ENCODE data around the gene MYO1D.
"Not testable (repeated sequence)": the region's sequence is repeated elsewhere in the genome, so short reads cannot be mapped to it uniquely, and the experiment has no call there.

MYO1D gene

DNA sequence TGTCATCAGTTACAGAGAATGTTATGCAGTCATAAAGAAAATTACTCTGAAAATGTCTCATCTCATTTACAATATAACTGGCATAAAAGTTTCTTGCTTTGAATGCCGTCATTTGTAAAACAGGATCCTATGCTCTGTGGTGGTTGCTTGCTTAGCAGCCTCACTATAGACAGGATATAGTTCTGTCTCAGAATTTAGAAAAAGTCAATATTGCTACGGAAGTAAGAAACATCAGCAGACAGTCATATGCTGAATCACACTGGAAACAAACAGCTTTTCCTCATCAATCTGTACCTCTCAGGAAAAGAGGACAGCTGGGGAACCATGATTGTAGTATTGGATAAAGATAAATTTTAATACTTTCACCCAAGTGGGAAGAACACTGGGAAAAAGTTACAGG is 105.5 kb downstream of the MYO1D start:
- no peak for DNase-seq

DNA sequence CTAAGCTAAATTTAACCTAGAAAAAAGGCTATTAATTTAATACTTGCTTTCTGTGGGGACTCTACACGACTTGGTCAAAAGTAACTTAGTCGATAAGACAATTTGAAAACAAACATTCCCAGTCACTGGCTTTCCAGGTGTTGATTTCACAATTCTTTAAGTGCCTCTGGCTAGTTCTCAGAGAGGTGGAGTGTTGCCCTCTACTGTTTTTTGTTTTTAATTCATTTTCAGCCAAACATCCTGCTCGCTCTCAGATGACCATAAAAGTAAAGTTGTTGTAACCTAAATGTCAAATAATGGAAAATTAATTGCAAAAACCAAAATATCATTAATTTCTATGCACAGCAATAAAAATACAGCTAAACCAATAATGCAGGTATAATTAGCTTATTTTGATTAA is 107.1 kb downstream of the MYO1D start:
- no peak for DNase-seq

DNA sequence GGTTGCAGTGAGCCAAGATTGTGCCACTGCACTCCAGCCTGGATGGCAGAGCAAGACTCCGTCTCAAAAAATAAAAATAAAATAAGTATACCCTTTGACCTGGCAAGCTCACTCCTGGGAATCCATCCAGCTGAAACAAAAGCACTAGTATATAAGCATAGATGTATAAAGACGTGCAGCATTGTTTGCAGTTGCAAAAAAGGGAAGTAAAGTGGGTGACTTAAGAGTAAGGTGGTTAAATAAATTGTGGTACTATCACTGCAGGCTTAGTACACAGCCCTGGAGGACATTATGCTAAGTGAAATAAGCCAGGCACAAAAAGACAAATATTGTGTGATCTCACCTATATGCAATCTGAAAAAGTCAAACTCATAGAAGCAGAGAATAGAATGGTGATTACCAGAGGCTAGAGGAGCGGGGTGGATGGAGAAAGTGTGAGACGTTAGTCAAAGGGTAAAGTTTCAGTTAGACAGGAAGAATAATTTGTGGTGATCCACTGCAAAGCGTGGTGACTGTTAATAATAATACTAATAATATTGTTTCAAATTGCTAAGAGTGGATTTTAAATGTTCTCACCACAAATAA is 113.0 kb downstream of the MYO1D start:
- no peak for DNase-seq

DNA sequence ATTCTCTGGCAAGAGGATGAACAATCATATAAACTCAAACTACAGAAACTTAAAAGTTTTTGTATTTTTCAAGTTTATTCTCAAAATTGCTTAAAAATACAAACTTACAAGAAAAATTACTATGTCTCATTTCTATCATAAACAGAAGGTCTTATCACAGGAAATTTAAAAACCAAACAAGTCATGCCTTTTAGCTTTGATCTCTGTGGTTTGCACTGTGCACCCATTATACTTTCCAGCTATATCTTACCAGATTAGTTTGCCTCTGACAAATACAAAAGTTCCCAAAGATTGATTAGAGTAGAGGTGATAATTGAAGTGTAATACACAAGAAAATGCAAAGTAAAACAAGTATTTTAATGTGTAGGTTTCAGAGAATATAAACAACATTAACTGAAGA is 117.4 kb downstream of the MYO1D start:
- no peak for DNase-seq

DNA sequence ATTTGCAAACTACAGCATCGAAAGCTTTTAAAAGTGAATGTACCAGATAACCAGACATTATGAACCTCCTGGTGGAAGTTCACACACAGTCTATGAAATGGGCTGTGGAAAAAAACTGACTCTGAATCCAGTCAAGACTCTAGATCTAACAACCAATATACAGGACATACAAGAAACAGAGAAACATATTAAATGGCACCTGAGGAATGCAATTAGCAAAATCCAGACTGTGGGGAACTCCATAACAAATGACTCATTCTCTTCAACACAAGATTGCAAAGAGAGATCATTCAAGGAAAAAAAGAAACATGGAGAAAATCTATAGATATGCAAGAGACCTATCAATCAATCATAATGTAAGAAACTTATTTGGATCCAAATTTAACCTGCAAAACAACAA is 119.0 kb downstream of the MYO1D start:
- DNase-seq: no peak

DNA sequence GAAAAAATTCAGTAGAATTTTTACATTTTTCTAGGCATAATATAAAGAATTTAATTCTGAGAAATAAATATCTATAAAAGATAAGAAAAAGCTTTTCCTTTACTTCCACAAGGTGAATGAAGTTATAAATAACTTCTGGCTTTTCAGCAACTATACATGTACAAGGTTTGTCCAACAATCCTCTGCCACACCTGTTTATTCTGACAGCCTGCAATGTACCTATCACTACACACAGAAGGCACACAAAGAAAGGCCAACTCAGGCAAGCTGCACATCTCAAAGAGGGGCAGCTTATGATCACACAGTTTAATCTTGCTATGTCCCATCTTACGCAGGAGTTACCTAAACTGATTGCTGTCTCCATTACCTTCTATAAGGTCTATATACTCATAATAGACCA is 120.2 kb downstream of the MYO1D start:
- DNase-seq: no peak

DNA sequence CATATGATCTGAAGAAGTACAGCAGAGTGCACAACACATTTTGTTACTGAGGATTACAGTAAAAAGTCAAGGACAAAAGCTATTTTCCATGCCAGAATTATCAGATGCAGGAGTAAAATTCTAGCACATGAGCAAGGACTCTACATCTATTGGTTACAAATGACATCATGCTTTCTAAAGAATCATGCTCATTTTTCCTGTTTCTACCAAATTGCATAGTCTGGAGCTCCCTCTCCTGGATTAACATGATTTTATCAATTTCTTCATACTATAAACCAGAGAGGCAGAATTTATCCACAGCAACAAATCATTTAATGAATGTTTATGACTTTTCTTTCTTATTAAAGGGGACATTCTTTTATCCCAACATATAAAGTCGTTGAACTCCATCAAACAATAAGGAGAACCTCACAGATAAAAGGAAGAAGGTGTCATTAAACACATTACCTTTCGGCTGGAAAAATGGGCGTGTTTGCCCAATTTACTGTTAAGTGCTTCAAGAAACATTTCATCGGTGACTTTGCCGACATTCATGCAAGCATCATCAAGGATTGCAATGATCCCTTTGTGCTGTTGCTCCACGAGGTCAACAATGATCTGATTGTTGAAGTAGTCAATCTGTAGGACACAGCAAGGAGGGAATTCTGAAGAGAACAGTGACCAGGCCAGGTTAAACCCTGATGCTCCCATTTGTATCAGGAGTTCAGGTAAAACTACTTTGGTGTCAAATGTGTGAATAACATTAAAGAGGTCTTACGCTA is 121.7 kb downstream of the MYO1D start:
- no peak for DNase-seq

DNA sequence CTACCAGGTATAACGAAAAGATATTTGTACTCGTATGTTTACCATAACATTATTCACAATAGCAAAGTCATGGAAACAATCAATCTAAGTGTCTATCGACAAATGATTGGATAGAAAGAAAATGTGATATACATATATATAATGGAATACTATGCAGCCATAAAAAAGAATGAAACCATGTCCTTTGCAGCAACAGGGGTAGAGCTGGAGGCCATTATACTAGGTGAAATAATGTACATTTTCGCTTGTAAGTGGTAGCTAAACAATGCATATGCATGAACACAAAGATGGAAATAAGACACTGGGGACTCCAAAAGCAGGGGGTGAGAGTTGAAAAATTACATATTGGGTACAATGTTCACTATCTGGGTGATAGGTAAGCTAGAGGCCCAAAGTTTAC is 124.0 kb downstream of the MYO1D start:
- DNase-seq: no peak

DNA sequence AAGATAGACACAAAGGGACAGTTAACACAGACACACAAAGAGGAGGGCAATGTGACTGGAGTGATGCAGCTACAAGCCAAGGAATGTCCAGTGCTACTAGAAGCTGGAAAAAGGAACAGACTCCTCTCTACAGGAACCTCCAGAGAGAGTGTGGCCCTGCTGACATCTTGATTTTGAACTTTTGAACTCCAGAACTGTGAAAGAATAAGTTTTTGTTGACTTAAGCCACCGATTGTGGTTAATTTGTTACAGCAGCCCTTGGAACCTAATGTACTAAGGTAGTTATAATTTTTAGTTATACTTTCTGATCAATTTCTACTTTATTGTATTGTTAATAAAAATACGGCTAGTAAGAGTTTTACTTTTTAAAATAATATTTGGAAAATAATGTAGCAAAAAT is 129.1 kb downstream of the MYO1D start:
- DNase-seq: no peak

DNA sequence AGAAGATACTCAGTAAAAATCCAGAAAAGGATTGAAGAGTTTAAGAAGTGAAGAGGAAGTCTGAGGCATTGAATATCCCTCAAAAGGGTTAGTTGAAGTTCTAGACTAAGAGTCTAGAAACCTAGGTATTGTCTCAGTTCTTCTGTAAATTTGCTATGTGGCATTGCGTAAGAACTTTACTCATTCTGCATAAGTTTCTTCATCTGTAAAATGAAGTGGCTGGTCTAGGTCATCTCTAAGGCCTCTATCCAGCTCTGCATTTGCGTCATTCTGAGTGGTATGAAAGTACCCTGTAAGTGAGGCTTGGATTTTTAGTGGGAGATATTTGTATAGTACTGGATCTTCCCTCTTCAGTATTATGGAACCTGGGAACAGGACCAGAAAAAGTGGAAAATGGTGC is 130.2 kb downstream of the MYO1D start:
- no peak for DNase-seq

DNA sequence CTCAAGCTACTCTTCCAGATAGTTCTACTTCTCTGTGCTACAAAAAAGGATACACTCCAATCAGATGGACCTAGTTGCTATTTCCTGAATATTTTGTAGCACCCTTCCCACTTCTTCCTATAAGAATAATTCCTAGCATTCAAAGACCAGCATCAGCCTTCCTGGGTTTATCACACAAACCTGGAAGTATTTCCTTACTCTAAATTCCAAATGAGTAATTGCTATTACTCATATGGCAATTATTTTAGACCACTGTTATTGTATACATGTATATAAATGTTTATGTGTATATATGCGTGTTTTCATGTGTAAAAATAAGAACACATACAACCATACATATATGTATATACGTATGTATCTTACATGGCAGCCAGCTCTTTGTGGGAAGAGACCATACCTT is 130.6 kb downstream of the MYO1D start:
- DNase-seq: no peak

DNA sequence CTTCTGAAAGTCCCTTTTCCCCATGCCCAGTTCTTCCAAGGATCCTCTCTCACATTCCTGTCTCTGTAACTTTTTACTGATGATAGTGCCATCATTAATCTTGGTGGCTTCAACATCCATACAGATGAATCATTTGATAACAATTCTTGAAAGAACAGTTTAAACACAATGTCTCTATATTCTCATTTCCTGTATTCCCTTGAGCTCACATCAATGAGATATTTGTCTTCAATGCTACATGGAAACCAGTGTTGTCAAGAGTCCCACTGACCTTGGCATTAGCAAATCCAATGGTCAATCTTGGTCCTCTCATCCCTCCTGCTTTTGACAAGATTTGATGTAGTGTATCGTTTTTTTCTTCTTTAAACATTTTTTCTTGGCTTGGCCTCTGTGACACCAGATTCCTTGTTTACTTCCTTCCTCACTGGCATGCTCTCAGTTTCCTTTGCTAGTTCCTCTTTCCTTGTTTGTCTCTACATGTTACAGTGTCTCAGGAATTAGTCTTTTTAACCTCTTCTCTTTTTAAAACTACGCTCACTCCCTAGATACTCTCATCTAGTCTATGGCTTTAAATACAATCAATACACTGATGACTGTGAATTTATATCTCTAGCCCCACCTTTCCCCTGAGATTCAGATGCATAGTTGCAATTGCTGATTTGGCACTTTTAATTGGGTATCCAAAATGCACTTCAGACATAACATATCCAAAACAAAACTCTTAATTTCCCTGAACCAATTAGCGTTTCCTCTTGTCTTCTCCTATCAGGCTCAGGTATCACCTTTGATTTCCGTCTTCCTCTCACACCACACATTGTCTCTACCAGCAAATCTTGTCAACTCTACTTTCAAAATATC is 134.0 kb downstream of the MYO1D start:
- DNase-seq: no peak

DNA sequence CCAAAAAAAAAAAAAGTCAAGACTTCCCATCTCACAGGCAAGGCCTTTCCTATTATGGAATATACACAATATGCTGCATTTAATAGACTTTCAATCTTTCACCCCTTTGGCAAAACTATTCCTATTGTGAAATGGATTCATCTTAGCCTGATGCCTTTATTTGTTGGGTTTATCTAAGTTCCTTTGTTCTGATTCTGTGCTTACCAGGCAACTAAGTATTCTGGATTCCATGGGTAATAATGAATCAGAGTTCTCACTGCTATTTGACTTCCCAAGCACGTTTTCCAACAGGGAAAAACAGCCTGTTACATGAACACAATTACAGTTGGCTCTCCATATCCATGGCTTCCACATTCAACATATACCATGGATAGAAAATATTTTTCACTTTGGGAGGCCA is 135.5 kb downstream of the MYO1D start:
- no peak for DNase-seq

DNA sequence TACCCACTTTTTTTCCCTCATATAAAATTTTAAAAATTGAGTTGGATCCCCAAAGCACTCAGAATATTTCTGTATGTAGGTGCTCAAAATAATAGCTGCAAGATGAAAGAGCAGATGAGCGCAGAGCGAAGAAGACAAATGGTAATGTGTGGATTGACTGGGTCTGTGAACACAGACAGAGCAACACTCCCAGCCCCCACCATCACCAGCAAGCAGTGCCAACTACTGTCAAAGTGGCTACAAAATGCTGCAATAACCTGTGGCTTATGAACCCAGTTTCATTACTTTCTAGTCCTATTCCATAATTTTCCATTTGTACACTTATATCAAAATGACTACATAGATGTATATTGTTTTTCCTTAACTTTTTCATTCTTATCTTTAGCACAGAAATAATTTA is 137.2 kb downstream of the MYO1D start:
- no peak for DNase-seq

DNA sequence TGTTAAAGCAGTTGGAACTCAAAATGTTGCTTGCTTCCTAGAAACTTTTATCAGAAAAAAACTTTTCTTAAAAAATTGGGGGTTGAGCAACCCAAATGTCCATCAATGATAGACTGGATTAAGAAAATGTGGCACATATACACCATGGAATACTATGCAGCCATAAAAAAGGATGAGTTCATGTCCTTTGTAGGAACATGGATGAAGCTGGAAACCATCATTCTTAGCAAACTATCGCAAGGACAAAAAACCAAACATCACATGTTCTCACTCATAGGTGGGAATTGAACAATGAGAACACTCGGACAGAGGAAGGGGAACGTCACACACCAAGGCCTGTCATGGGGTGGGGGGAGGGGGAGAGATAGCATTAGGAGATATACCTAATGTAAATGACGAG is 137.8 kb downstream of the MYO1D start:
- not testable (repeated sequence) for DNase-seq

DNA sequence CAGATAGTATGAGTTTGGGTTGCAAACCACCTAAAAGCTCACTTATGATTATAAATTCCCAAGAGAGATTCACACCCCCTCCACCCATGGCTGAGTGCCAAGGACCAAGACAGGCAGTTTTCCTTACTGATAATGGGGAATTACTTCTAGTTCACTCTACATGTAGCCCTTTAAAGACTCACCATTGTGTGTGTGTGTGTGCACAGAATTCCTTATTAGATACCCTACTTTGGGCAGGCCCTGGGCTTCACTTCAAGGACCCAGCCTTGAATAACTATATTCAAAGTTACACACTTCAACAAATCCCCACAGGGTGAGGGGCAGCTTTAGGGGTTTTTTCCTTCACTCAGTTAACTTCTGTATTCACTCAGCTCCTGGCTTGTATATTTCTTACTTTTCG is 143.5 kb downstream of the MYO1D start:
- DNase-seq: no peak

DNA sequence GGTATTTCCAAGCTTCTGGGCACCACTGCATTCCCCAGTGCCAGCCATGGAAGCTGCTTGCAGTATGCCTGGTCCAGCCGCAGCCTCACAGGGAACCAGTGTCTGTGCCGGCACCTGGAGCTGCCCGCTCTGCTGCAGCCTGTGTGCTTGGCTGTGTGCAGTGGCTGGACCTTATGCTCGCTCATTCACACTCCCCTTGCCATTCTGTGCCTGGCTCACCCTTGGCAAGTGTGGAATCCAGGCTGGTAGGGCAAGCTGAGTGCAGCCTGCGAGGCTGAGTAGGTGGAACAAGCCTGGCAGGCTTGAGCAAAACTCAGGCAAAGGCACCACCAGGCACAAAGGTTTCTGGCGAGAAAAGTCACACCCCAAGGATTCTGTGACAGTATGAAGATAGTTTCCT is 144.0 kb downstream of the MYO1D start:
- no peak for DNase-seq

DNA sequence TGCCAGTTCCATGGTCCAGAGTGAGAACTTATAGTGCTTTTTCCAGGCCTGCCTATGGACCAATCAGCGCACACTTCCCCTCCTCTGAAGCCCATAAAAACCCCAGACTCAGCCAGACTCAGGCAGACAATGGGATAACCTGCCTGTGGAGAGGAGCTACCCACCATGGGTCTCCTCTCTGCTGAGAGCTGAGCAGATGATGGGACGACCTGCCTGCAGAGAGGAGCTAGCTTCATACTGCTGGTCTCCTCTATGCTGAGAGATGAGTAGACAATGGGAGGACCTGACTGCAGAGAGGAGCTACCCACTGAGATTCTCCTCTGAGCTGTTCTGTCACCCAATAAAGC is 144.7 kb downstream of the MYO1D start:
- no peak for DNase-seq

DNA sequence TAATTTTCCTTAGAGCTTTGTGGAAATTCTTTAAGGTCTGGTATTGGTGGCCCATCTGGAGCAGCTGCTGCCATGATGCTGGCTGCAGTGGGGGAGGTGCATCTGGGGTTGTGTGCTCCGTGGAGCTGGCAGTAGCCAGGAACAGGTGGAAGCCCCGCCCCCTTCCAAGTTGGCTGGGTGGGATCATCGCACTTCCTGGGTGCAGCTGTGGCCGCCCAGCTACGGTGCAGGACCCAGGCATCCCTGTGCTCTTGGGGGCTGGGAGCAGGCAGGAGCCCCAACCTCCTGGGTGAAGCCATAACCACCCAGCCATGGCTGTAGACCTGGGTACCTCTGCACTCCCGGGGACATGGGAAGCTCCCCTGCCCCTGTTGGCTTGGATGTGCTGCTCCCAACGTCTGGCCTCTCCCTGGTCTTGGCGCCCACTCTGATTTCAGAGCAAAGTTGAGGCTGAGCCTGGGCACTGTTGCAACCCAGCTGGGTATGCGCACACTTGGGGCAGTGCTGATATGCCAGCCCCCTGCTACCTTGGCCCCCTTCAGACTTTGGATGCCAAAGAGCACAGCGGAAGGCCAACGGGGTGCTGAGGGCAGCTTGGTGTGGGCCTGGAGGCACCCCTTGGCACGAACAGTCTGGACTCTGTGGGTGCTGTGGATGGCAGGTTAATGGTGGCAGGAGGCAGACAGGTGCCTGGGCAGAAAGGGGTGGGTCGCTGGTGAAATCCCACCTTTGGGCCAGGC is 145.2 kb downstream of the MYO1D start:
- no peak for DNase-seq

DNA sequence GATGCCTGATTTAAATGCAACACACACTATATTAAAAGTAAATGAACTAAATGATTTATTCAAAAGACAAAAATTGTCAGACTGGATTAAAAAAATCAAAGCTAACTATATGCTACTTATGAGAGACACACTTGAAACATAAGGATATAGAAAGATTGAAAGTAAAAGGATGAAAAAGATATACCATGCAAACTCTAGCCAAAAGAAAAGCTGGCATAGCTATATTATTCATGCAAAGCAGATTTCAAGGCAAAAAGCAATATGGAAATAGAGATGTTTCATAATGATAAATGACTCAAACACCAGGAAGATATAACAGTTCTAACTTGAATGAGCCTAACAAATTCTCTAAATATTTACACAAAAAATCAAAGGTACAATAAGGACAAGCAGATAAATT is 149.2 kb downstream of the MYO1D start:
- DNase-seq: no peak

DNA sequence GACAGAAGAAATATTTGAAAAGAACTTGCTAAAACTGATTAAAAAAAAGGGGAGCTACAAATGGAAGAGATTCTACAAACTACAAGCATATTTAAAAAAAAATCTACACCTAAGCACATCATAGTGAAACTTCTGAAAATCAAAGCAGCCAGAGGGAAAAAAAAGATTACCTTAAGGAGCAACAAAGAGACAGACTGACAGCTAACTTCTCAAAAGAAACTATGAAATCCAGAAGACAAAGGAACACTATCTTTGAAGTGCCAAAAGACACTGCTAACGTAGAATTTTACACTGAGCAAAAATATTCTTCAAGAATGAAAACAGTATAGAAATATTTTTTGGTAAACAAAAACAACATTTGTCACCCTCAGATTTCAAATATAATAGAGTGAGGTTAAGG is 151.2 kb downstream of the MYO1D start:
- DNase-seq: no peak

DNA sequence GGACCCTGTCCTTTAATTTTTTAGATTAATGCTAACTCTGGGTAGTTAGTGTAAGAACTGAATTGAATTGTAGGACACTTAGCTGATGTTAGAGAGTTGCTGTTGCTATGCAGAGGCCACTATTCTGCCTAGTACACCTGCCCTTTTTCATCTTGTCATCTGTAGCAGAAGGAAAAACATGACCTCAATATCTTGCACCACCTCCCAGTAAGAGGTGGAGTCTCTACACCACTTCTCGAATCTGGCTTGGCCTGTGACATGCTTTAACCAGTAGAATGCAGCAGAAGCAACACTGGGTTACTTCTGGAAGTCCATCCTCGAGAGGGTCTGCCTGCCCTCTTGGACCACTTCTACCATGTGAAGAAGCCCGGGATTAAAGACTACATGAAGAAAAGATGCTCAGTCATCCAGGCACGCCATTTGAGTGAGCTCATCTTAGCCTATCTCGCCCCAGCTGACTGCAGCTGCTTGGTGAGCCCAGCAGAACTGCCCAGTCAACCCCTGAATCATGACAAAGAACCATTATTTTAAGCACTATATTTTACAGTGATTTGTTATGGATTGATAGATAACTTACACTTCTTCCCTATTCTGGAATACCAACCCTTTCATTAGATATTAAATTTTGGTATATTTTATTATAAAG is 153.5 kb downstream of the MYO1D start:
- no peak for DNase-seq

DNA sequence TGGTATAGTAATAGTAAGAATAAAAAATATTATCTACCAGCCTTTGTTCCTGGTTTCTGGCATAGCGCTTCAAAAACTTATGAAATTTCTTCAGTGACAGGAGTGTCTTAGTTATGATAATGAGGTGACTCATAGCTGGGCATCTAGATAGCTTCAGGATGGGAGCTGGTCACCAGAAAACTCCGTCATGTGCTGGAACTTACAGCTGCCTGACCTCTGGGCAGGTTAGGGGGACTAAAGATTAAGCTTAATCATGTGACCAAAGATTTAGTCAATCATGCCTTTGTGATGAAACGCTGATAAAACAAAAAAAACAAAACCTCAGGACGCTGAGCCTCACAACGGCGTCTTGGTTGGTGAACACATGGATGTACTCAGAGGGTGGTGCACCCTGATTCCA is 154.2 kb downstream of the MYO1D start:
- DNase-seq: no peak
